Upper lobe of left lung (tissue), 4 donors: Measurements from ENCODE around the gene SNAP47.
A peak's percentile ranks its signal among the peaks of the same experiment; 100 is the strongest.

ENCODE experiments used
- CTCF ChIP-seq, 6 experiments: fragments of 450-650 bp in 4 of 6; fragments of 200-600 bp in 2 of 6; sonication (generic) in 2 of 6; IDR thresholded peaks; one replicate each; pipeline ENCODE4 v1.5.1; 2016 to 2019; ENCODE audit warnings: antibody characterized with exemption in 6 of 6
- EP300 ChIP-seq, 4 donors: sonication (generic); formaldehyde crosslinking; IDR thresholded peaks; one replicate each; pipeline ENCODE4 v1.5.1; 2017; ENCODE audit warnings: antibody characterized with exemption in 4 of 4, control low read depth in 2 of 4
- POLR2A ChIP-seq, 4 donors: fragments of 450-650 bp; IDR thresholded peaks; one replicate each; pipeline ENCODE4 v1.5.1; 2016 to 2017; ENCODE audit warnings: antibody characterized with exemption in 4 of 4, mild to moderate bottlenecking in 2 of 4

DNA sequence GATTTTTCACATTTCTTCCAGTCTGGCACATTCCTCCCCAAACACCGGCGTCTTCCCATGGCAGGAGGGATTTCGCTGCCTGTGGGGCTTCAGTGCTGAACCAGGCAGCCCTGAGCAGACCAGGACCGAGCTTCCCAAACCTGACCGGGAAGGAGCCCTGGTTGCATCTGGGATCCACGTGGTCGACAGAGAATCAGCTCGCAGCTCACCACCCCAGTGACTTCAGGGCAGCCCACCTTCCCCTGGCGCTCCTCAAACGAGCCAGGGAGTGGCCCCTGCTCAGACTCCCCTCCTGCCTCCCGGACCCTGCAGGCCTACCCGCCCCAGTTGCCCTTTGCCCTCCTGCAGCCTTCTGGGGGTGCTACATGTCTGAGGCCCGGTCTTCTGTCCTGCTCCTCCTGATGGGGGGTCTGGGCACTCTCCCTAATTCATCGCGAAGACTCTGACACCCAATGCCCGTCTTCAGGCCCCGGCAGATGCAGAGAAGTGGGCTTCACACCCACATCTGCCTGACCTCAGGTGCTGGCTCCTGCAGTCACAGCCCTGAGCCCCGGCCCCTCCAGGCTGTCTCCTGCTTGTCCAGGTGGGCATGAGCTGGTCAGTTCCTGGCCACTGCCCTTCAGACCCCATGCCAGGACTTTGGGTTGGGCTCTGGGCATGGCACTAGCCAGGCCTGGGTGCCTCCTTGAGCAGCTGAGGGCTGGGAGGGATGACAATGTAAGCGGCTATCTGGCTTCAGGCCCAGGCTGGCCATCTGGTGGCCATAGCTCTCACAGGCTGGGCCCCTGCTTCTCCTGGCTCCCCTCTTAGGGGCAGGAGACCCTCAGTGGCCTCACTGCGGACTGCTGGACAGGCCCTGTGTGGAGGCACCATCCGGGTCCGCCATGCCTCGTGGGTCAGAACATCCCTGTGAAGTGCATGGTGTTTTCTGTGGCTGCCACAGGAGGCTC, 54.1 kb downstream of the SNAP47 start:
- TF ChIP-seq EP300 (IDR thresholded peaks at IDR 0.05) (no peak), CTCF (IDR thresholded peaks at IDR 0.05) (peak in 1 of 6 experiments; percentile 12), POLR2A (IDR thresholded peaks at IDR 0.05) (no peak)
